Activated naive CD8-positive, alpha-beta T cell treated with anti-CD3 and anti-CD28 coated beads, Interleukin-2, amount 50 U/mL, for 16 hours (primary cell): ENCODE measurements around the gene ZNF132.
"Not testable (repeated sequence)": the region's sequence is repeated elsewhere in the genome, so short reads cannot be mapped to it uniquely, and the experiment has no call there.

Experiments used
- DNase-seq: peaks from one replicate; pipeline ENCODE4 v3.0.0-alpha.2; 2020; ENCODE audit warnings: low read depth, low spot score

The ZNF132 gene

DNA sequence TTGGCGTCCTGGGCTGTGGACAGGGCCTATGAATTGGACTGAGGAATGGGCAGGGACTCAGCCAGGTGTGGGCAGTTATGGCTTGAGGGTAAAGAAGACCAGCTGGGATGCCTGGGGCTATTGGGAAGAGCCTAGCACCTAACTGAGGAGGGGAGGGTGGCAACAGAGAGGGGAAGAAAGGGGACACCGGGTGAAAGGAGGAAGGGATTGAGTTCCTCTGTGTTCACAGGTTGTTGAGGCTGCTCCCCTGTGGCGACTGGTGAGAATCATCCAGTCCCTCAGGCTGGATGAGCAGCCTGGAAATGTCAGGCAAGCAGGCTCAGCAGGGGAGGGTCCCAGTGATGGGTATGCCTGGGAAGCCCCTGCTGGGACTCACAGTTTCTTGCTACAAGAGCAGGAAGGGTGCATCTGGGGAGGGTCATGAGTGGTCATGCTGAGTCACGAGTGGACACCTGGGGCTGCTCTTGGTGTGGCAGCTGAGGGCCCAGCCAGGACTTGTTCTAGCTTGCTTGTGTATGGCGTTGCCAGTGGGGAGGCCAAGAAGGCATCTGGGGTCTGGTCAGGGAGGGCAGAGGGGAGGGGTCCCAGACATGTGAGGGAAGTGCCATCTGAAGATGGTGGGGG, 28.4 kb upstream of the ZNF132 start:
- no peak for DNase-seq

DNA sequence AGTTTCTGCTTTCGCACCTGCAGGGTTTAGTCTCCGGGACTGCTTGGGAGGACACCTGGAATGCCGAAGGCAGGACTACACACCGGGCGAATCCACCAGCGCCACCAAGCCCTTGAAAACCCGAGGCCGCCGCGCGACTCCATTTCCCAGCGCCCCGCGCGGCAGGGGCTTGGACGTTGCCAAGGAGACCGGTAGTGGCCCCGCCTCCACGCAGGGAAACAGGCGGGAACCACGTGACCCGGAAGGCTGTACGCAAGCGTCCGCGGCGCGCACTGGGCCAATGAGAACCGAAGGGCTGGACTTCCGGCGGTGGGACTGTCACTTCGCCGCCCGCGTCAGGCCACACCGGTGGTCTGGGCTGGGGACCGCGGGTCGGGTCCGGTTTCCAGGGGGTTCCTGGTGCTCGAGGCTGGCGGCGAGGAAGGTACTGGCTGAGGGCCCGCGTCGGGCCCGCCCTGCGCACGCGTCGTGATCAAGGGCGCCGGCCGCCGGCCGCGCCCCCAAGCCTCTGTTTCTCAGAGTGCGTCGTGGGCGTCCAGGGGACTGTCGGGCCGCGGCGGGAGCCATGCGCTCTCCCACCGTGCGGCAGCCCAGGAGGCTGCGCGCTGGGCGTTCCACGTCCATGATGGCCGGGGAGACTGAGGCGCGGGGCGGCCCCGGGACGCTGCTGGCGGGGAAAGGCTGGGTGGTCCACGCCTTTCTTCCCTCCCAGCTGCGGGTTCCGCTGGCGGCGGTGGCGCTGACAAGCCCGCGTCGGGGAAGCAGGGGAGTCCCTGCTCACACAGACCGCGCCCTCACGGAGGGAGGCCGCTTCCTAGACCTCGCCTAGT, 27.0 kb upstream of the ZNF132 start, which contains the start of gene ZNF324:
Gene ZNF324 (plus strand): TSS at position 321 of the 830 bp plus-strand sequence. CDS start 2,106 bp downstream, outside the sequence.
- DNase-seq, result peak; percentile 96

DNA sequence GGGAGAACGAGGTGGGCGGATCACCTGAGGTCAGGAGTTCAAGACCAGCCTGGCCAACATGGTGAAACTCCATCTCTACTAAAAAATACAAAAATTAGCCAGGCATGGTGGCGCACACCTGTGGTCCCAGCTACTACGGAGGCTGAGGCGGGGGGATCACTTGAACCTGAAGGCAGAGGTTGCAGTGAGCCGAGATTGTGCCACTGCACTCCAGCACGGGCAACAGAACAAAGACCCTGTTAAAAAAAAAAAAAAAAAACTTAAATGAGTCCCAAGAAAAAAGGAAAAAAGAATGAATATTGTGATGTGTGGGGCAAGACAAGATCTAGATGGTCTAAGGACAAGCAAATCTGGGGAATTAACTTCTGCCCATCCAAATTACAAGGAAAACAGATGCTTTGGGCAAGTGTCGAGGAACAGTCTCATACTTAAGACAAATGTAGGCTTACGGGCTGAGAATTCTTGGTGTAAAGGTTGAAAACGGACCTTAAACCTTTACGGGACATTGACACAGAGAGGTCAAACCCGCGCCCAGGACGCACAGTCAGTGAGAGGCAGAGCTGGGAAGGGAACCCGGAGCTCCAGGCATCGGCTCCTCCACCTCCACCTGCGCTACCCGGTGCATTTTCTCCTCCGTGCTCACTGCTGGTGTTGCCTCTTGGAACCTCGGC, 26.3 kb upstream of the ZNF132 start:
- DNase-seq, result no peak

DNA sequence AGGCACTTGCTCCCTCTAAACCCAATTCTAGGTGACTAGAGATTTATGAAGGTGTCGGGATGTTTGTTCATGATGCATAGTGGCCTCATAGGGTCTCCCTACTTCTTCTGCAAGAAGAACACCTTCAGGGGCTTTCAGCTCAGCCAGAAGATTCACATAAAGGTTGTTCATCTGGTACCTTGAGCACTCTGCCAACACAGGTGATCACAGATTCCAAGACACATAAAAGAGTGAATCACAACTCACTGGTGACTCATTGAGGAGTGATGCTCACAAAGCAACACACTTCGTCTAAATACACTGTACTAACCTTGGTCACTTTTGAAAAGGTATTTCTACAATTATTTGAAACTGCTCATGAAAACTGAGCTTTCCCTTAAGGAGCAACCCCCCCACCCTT, 20.1 kb upstream of the ZNF132 start:
- DNase-seq, result no peak

DNA sequence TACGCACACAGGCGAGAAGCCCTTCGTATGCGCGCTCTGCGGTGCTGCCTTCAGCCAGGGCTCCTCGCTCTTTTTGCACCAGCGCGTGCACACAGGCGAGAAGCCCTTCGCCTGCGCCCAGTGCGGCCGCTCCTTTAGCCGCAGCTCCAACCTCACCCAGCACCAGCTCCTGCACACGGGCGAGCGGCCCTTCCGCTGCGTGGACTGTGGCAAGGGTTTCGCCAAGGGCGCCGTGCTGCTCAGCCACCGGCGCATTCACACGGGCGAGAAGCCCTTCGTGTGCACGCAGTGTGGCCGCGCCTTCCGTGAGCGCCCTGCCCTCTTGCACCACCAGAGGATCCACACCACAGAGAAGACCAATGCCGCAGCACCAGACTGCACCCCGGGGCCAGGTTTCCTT, 16.2 kb upstream of the ZNF132 start:
- no peak for DNase-seq

DNA sequence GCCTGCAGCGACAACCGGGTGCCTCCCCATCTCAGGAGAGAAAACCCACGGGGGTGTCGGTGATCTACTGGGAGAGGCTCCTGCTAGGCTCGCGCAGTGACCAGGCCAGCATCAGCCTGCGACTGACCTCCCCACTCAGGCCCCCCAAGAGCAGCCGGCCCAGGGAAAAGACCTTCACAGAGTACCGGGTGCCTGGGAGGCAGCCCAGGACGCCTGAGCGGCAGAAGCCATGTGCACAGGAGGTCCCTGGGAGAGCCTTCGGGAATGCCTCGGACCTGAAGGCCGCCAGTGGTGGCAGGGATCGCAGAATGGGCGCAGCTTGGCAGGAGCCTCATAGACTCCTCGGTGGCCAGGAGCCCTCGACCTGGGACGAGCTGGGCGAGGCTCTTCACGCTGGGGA, 15.4 kb upstream of the ZNF132 start:
- no peak for DNase-seq

DNA sequence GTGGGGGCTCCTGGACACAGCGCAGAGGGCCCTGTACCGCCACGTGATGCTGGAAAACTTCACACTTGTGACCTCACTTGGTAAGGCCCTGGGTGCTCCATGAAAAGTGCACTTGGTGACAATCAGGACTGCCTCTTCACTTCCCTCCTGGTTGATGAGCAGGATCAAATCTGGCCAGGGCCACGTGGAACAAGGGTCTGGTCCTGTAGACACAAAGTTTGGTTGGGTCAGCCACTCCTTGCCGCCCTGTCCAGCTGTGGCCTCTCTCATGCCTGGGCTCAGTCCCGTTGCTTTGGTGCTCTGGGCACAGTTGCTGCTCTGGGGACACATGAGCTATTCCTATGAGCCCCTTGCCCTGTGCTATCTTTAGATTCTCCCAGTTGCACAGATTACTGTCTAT, 13.8 kb upstream of the ZNF132 start:
- DNase-seq, result no peak

DNA sequence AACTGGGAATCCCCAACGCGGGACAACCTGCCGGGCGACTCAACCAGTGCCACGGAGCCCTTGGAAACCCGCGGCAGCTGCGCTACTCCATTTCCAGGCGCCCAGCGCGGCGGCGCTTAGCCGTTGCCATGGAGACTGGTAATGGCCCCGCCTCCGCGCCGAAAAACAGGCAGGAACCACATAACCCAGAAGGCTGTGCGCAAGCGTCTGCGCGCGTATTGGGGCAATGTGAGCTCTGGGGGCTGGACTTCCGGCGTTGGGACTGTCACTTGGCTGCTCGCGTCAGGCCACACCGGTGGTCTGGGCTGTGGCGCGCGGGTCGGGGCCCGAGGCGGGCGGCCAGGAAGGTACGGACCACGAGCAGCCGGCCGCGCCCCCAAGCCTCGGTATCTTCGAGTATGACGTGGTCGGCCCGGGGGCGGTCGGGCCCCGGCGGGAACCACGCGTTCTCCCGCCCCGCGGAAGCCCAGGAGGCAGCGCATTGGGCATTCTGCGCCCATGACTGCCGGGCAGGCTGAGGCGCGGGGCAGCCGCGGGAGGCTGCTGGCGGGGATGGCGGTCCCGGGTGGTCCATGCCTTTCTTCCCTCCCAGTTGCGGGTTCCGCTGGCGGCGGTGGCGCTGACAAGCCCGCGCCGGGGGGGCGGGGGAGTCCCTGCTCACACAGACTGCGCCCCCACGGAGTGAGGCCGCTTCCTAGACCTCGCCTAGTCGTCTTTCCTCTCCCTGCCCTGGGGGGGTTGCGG, 11.6 kb upstream of the ZNF132 start, which contains the start of gene ZNF324B:
Gene ZNF324B (plus strand): TSS at position 265 of the 744 bp plus-strand sequence. CDS start 2,080 bp downstream, outside the sequence.
- peak; percentile 96 for DNase-seq

DNA sequence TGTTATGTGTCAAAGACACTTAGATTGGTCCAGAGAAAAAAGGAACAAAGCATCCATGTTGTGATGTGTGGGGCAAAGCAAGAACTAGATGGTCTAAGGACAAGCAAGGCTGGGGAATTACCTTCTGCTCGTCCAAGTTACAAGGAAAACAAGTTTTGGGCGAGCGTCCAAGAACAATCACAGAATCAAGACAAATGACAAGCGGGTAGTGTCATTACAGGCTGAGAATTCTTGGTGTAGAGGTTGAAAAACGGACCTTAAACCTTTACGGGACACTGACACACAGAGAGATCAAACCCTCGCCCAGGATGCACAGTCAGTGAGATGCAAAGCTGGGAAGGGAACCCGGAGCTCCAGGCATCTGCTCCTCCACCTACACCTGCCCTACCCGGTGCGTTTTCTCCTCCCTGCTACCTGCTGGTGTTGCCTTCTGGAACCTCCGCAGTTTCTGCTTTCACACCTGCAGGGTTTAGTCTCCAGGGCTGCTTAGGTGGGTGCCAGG, 11.0 kb upstream of the ZNF132 start:
- DNase-seq, result no peak

DNA sequence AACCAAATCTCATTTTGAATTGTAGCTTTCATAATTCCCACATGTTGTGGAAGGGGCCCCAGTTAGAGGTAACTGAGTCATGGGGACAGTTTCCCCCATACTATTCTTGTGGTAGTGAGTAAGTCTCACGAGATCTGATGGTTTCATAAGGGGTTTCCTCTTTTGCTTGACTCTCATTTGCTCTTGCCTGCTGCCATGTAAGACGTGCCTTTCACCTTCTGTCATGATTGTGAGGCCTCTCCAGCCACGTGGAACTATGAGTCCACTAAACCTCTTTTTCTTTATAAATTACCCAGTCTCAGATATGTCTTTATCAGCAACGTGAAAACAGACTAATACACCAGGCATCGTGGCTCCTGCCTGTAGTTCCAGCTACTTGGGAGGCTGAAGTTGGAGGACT, 10.0 kb upstream of the ZNF132 start:
- not testable (repeated sequence) for DNase-seq

DNA sequence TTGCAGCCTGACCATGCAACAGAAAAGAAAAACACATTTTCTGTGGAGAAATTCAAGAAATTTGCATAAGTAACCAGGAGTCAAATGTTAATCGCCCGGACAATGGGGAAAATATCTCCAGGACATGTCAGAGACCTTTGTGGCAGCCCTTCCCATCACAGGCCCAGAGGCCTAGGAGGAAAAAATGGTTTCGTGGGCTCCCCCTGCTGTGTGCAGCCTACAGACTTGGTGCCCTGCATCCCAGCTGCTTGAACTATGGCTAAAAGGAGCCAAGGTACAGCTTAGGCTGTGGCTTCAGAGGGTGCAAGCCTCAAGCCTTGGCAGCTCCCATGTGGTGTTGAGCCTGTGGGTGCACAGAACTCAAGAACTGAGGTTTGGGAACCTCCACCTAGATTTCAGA, 8.9 kb upstream of the ZNF132 start:
- not testable (repeated sequence) for DNase-seq

DNA sequence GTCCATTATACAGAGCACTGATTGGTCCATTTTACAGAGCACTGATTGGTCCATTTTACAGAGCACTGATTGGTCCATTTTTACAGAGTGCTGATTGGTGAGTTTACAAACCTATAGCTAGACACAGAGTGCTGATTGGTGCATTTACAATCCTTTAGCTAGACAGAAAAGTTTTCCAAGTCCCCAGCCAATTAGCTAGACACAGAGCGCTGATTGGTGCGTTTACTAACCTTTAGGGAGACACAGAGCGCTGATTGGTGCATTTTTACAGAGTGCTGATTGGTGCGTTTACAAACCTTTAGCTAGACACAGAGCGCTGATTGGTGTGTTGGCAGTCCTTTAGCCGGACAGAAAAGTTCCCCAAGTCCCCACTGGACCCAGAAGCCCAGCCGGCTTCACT, 3.0 kb upstream of the ZNF132 start:
- not testable (repeated sequence) for DNase-seq

DNA sequence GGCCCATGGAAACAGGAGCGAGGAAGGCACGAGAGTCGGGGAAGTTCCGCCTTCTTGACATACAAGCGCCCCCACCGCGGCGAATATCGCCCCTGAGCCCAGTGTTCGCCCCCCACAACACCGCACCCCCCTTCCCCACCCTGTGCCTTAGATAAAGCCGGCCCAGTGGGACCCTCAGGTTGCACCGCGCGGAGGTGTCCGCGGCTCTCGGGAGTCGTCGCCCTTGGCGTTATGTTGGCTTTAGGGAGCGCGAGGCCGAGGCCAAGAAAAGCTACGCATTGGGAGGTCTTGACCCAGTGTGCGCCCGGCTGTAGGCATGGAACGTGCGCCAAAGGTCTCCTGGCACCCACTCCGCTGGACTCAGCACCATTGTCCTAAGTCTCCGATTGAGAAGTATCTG, 603 bp upstream of the ZNF132 start:
- no peak for DNase-seq

DNA sequence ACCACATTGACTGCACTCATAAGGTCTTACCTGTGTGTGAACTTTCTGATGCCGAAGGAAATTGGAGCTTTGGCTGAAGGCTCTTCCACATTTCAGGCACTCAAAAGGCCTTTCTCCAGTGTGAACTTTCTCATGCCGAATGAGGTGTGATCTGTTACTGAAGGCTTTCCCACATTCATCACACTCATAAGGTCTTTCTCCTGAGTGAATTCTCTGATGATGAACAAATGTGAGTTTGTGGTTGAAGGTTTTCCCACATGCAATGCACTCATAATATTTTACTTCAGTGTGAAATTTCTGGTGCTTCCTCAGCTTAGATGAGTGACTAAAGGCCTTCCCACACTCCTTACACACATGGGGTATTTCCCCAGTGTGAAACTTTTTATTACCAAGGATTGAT, 5.7 kb downstream of the ZNF132 start:
- no peak for DNase-seq

DNA sequence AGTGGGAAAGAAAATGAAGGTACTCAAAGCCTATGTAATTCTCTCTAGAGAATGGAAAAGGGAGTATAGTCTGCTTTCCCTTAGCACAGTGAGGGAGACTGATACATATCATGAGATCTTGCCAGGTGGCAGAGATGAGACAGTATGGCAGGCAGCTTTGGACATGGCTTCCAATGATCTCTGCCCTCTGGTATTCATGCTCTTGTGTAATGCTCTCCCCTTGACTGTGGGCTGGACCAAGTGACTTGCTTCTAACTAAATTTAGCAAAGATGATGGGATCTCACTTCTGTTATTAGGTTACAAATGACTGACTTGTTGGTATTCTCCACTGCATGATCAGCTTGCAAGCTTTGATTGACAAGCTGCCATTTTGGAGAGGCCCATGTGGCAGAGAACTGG, 10.2 kb downstream of the ZNF132 start:
- no peak for DNase-seq

DNA sequence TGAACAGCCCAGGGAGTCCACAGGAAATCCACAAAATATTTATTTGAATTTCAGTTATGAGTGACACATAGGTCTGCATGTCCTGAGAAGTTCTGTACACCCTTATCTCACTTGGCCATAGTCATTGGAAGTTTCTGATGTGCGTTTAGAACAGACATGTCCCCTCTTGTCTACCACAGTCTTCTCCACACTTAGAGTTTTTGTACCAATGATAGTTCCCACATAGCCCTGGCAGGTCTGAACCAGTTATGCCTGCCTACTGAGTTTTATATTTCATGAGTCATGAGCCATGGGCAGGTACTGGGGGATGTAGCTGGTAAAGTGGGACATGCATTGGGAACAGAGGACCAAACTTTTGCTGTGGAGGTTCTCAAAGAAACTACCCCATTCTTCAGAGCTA, 11.3 kb downstream of the ZNF132 start:
- DNase-seq, result no peak

DNA sequence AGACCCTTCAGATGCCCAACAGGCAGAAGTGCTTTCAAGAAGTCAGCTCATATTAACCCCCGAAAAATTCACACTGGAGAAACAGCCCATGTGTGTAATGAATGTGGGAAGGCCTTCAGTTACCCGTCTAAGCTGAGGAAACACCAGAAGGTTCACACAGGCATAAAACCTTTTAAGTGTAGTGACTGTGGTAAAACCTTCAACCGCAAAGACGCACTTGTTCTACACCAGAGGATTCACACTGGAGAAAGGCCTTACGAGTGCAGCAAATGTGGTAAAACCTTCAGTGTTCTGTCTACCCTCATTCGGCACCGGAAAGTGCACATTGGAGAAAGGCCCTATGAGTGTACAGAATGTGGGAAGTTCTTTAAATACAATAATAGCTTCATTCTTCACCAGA, 22.9 kb downstream of the ZNF132 start:
- DNase-seq, result no peak

DNA sequence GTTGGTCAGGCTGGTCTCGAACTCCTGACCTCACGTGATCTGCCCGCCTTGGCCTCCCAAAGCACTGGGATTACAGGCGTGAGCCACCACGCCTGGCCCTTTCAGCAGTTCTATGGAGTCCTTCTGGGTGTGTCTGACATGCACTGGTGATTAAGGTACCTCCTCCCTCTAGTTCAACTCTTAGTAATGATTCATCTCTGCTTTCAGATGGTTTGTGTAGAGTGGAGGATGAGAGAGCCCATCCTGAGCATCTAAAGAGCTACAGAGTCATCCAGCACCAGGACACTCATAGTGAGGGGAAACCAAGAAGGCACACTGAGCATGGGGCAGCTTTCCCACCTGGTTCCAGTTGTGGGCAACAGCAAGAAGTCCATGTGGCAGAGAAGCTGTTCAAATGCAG, 23.3 kb downstream of the ZNF132 start:
- DNase-seq, result no peak

DNA sequence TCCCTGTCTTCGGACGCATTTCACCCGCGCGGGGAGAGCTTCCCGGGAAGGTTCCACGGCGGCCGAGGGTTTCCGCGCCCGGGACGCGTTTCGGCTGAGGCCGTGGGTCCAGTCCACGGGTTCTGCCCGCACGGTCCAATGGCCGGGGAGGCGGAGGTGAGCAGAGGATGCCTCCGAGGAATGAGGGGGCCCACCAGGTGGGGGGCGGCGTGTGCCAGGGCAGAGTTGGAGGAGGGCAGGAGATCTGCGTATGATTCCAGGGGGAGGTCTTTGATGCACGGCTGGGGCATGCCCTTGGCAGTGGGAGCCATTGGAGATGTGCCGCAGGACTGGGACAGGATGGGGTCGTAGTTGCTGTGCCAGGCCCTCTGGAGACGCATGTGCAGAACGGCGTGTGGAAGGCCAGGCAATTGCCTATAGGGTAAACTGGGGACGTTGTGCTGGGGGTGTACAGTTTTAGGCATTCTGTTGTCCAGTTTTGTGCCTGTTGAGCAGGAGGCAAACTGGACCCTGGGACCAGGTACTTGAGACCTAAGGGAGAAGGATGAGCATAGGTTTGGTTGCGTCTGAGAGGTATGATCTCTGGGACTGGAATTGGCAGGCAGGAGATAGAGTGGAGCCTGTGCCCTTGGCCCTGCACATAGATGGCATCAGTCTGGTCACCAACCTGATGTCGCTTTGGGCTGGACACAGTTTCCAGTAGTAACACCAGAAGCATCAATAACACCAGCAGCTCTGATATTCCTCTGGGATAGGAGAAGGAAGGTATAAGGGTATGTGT, 30.8 kb downstream of the ZNF132 start:
- DNase-seq, result no peak

DNA sequence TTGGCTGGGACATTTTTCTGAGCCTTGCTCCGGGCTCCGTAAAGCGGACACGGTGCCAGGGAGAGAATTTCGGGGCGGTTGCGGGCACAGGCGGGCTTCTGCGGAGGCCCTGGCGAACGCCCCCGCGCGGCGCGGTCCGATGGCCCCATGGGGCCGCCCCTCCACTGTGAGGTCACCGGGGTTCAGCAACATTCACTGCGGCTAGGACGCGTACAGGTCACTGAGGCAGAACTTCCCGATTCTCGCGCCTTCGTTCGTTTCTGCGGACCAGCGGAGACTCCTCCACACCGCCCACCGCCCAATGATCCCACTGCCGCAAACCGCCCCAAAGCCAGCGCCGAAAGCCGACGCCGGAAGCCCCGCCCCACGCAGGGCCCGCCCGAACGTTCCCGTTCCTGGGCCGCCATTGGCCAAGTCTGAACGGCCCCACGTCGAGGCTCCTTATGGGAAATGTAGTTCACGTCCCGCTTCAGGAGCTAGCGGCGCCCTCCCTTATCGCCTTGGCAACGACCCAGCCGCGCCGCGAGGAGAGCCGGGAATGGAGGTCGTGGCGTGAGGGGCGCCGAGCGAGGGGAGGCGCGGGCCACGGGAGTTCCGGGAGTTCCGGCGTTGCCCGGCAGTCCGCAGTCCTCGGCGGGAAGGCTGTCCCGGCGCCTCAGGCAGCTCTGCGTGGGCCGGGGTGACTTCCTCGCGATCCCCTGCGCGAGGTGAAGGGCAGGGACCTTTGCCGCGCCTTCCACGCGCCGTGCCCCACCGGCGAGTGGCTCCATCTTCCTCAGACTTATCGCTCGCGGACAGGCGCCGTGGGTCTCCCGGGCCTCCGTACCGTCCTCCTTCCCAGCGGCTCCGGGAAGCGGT, 31.6 kb downstream of the ZNF132 start, which contains the start of gene ZNF584:
Gene ZNF584 (plus strand): TSS at position 498 of the 858 bp plus-strand sequence. CDS start 499 bp downstream, outside the sequence.
- DNase-seq, result peak; percentile 91
